Stimulated activated CD4-positive, alpha-beta T cell treated with anti-CD3 and anti-CD28 coated beads, Interleukin-15, amount 100 ng/mL, for 48 hours (primary cell): ENCODE data around the gene ENTR1.

Experiments used
- DNase-seq, 2 donors: peaks; one replicate each; pipeline ENCODE4 v3.0.0-alpha.2; 2020; ENCODE audit warnings: low read depth in 2 of 2

ENTR1 gene

GRCh38 chr9:136361754-136362449 lies 48.5 kb downstream of the ENTR1 start:
- DNase-seq: no peak

- DNase-seq: no peak
These were observed 49.2 kb downstream of the ENTR1 start for GRCh38 chr9:136361047-136361753.

GRCh38 chr9:136359774-136360718 lies 50.4 kb downstream of the ENTR1 start:
- no peak for DNase-seq

GRCh38 chr9:136358888-136359287 lies 51.5 kb downstream of the ENTR1 start:
- no peak for DNase-seq

GRCh38 chr9:136358016-136358415 lies 52.4 kb downstream of the ENTR1 start:
- no peak for DNase-seq

- no peak for DNase-seq
These were observed 53.1 kb downstream of the ENTR1 start for GRCh38 chr9:136357202-136357725.

GRCh38 chr9:136355616-136356557 lies 54.5 kb downstream of the ENTR1 start:
- no peak for DNase-seq

- DNase-seq: no peak
These were observed 55.8 kb downstream of the ENTR1 start for GRCh38 chr9:136354592-136355085.

- no peak for DNase-seq
These were observed 56.5 kb downstream of the ENTR1 start for GRCh38 chr9:136353757-136354488.

GRCh38 chr9:136353088-136353487 lies 57.3 kb downstream of the ENTR1 start:
- no peak for DNase-seq

- DNase-seq: no peak
These were observed 57.7 kb downstream of the ENTR1 start for GRCh38 chr9:136352682-136353081.
